Coronary artery (tissue), 2 donors: Measurements from ENCODE around the gene MYORG.
"Not testable (repeated sequence)": the region's sequence is repeated elsewhere in the genome, so short reads cannot be mapped to it uniquely, and the experiment has no call there.

Experiments used
- DNase-seq: peaks from one replicate; pipeline ENCODE4 v3.0.0-alpha.2; 2017; ENCODE audit warnings: low spot score
- H3K27ac ChIP-seq, 2 donors: fragments of 200-600 bp; sonication (generic); one replicate each; pipeline ENCODE4 v1.5.1; 2016 to 2019
- H3K4me3 ChIP-seq: fragments of 200-600 bp; sonication (generic); 2 replicates; pipeline ENCODE4 v1.5.1; 2016; ENCODE audit warnings: mild to moderate bottlenecking, moderate library complexity
- CTCF ChIP-seq: fragments of 200-600 bp; sonication (generic); IDR thresholded peaks from one replicate; pipeline ENCODE4 v1.5.1; 2019; ENCODE audit warnings: antibody characterized with exemption

MYORG gene

DNA sequence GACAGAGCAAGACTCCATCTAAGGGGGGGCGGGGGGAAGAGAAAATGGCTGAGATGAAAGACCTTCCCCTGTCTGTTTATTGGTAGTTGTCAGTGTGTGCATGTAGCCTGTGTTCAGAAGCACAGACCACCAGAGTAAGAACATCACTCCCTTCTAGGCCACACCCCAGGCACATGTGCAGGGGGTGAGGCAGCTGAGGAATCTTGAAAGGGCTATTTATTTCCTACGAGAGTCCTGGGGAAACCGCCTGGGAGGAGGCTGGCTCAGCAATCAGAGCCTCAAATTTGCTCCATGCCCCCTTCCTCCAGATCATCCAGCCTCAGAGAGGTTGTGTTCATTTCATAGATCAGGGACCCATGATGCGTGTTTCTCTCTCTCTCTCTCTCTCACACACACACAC lies 7.1 kb downstream of the MYORG start:
- no peak overlapping the region for H3K4me3 ChIP-seq
- TF ChIP-seq CTCF, result no peak
- no peak overlapping the region for H3K27ac ChIP-seq
- no peak for DNase-seq

GRCh38 chr9:34368796-34369195 lies 7.9 kb downstream of the MYORG start:
- not testable (repeated sequence) for DNase-seq, H3K4me3 ChIP-seq, H3K27ac ChIP-seq

GRCh38 chr9:34367751-34368410 lies 8.8 kb downstream of the MYORG start:
- not testable (repeated sequence) for H3K4me3 ChIP-seq, H3K27ac ChIP-seq, DNase-seq

DNA sequence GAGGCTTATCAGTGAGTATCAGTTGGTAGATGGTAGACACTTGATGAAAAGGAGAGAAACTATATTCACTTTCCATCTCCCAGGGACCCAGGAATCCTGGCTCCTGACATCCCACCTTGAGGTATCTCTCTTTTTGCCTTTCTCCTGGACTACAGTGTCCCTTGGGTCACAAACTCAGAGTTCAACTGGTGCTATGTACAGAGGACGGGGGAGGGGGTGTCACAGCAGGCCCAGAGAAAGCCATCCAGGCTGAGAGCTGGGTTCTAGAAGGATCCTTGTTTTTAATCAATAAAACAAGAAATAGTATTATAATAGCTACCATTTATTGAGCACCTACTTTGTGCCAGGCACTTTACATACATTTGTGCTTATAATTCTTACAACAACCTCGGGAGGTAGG lies 10.3 kb downstream of the MYORG start:
- no peak for DNase-seq
- no peak overlapping the region for H3K4me3 ChIP-seq
- no peak for TF ChIP-seq CTCF
- H3K27ac ChIP-seq, result no peak overlapping the region

DNA sequence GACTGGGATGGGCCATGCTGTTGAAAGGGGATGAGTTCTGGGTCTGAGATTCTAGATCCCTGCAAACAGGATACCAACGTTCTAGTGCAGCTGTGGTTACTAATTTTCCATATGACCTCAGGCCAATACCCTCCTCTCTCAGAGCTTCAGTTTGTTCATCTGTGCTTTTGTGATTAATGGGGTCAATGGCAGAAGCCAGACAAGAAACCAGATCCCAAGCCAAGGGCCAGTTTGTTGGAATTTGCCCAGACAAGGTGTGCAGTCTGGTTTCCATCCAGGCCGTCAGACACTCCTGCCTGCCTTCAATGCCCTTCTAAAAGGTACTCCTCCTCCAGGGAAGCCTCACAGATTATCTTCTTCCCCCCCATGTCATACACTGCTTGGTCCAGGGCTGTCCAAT lies 11.4 kb downstream of the MYORG start:
- Histone ChIP-seq H3K27ac (no peak overlapping the region), H3K4me3 (no peak overlapping the region)
- DNase-seq, result no peak
- TF ChIP-seq CTCF, result no peak

GRCh38 chr9:34363619-34364351 lies 12.9 kb downstream of the MYORG start:
- no peak overlapping the region for H3K4me3 ChIP-seq
- DNase-seq, result peak; percentile 49
- no peak for TF ChIP-seq CTCF
- peak overlapping the region in 1 of 2 donors; percentile 20 for H3K27ac ChIP-seq

DNA sequence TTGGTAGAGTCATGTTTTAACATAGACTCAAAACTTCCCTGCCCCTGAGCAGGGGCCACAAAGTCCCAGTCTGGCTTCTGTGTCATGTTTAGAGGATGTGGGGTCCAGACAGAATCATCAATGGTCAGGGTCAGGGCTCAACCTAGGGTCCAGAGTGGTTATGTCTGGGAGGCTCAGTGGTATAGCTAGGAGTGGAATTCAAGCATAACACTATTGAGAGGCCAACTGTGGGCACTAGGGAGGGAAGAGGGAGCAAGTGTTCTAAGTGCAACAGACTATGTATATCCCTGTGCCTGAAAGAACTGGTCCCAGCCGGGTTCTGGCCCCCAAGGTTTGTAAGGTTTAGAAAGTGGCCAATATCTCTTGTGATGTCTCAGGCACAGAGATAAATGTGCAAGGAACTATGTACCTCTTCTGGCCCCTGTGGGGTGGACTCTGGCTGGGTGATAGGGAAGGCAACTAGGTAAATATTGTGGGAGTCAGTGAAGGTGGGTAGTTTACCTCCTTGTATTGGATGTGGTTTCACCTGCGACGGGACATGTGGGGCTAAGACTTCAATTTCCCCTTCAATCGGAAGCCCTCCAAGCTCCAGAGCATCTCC lies 14.0 kb downstream of the MYORG start:
- DNase-seq, result peak; percentile 38
- TF ChIP-seq CTCF, result no peak
- Histone ChIP-seq H3K27ac (no peak overlapping the region), H3K4me3 (no peak overlapping the region)

- H3K27ac ChIP-seq, result not testable (repeated sequence)
These were observed 23.7 kb downstream of the MYORG start for GRCh38 chr9:34352957-34353356.

DNA sequence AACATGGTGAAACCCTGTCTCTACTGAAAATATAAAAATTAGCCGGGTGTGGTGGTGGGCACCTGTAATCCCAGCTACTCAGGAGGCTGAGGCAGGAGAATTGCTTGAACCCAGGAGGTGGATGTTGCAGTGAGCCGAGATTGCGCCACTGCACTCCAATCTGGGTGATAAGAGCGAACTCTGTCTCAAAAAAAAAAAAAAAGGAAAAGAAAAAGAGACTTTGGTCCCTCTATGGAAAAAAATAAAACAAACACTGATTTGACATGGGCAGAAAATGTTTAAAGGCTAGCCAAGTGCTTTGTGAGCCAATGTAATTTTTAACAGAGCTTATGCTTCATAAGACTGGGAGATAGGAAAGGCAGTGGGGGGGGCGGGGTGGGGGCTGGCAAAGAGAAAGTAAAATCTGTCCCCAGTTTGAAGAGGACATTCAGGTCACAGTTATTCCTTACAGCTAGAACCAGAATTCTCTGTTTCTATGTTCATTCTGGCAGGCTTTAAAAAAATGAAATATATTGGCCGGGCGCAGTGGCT lies 24.5 kb downstream of the MYORG start:
- peak; percentile 7 for DNase-seq
- not testable (repeated sequence) for H3K4me3 ChIP-seq, H3K27ac ChIP-seq

More at GRCh38 chr9:34352957-34353356, 23.7 kb downstream of the MYORG start:
- peak; percentile 8 for DNase-seq
- H3K4me3 ChIP-seq, result not testable (repeated sequence)
